Keratinocyte (primary cell): Measurements from ENCODE around the gene UBAC2. TPM values are rescaled to one million over a fixed set of nuclear protein-coding genes. Genes with fewer than 3 reads are reported as not detected.

Source experiments
- DNase-seq: peaks from one replicate; pipeline ENCODE4 v3.0.0-alpha.2; 2011; ENCODE audit warnings: low read depth, missing footprints, low spot score
- FAIRE-seq: peaks from 2 replicates; lab custom pipeline; 2011; peaks lifted over from hg19 to GRCh38; lab: Jason Lieb, UNC
- H2AFZ ChIP-seq: 2 replicates; pipeline ENCODE4 v1.6.0; 2012; ENCODE audit warnings: low read length, control low read depth, inconsistent platforms; ENCODE audit not compliant: control insufficient read depth
- H3K27ac ChIP-seq: 2 replicates; pipeline ENCODE4 v1.5.1; 2011; ENCODE audit warnings: low read length; ENCODE audit not compliant: control insufficient read depth, insufficient read depth
- H3K27me3 ChIP-seq: 3 replicates; pipeline ENCODE4 v1.6.0; 2011; ENCODE audit warnings: low read length; ENCODE audit not compliant: control insufficient read depth, insufficient read depth; ENCODE audit errors: extremely low read depth
- H3K36me3 ChIP-seq, 2 experiments: 2 replicates in 1 of 2; 3 replicates in 1 of 2; pipeline ENCODE4 v1.5.1; 2011; ENCODE audit warnings: low read length in 2 of 2, mild to moderate bottlenecking in 1 of 2; ENCODE audit not compliant: control insufficient read depth in 2 of 2, insufficient read depth in 2 of 2; ENCODE audit errors: extremely low read depth in 1 of 2
- H3K4me1 ChIP-seq: 3 replicates; pipeline ENCODE4 v1.5.1; 2011; ENCODE audit warnings: low read length; ENCODE audit not compliant: control insufficient read depth, insufficient read depth; ENCODE audit errors: extremely low read depth
- H3K4me2 ChIP-seq: 3 replicates; pipeline ENCODE4 v1.6.0; 2011; ENCODE audit warnings: low read depth, low read length; ENCODE audit not compliant: control insufficient read depth, insufficient read depth; ENCODE audit errors: extremely low read depth
- H3K4me3 ChIP-seq, 3 experiments: fragments of 200-600 bp in 1 of 3; sonication (generic) in 1 of 3; 2 replicates in 2 of 3; 3 replicates in 1 of 3; pipeline ENCODE4 v1.5.1; 2011 to 2016; ENCODE audit warnings: low read length in 3 of 3, mild to moderate bottlenecking in 3 of 3, control low read depth in 2 of 3, inconsistent platforms in 1 of 3, low read depth in 1 of 3, mixed read lengths in 1 of 3, mixed run types in 1 of 3, moderate library complexity in 1 of 3; ENCODE audit not compliant: control insufficient read depth in 2 of 3, insufficient read depth in 2 of 3; ENCODE audit errors: extremely low read depth in 1 of 3
- H3K79me2 ChIP-seq: 2 replicates; pipeline ENCODE4 v1.6.0; 2012; ENCODE audit warnings: low read length; ENCODE audit not compliant: control insufficient read depth, insufficient read depth
- H3K9ac ChIP-seq: 3 replicates; pipeline ENCODE4 v1.6.0; 2011; ENCODE audit warnings: low read length; ENCODE audit not compliant: control insufficient read depth, insufficient read depth; ENCODE audit errors: extremely low read depth
- H3K9me1 ChIP-seq: 3 replicates; pipeline ENCODE4 v1.6.0; 2011; ENCODE audit warnings: low read length; ENCODE audit not compliant: control insufficient read depth, insufficient read depth; ENCODE audit errors: extremely low read depth
- H3K9me3 ChIP-seq: 2 replicates; pipeline ENCODE4 v1.5.1; 2012; ENCODE audit warnings: low read depth, low read length; ENCODE audit not compliant: control insufficient read depth
- H4K20me1 ChIP-seq: 3 replicates; pipeline ENCODE4 v1.6.0; 2011; ENCODE audit warnings: low read length; ENCODE audit not compliant: control insufficient read depth, insufficient read depth; ENCODE audit errors: extremely low read depth
- EZH2 ChIP-seq: IDR thresholded peaks from one replicate; pipeline ENCODE4 v1.6.1; 2012; ENCODE audit warnings: inconsistent platforms, mild to moderate bottlenecking, low read length, moderate library complexity
- dilution Hi-C: fragments of 300-500 bp; cut with MboI; formaldehyde crosslinking; loops from one replicate; pipeline ENCODE4 v1.7.0; 2020; ENCODE audit warnings: low sequenced_read_pairs; ENCODE audit not compliant: extremely low pct_ligation_motif_present
- polyA plus RNA-seq, 5 experiments: library from polyadenylated mRNA; depleted of rRNA in 3 of 5; stranded (reverse) in 3 of 5; stranded (forward) in 1 of 5; unstranded in 1 of 5; fragments of >200 nt; gene quantifications; 1 replicate in 1 of 5; 2 replicates in 3 of 5; 3 replicates in 1 of 5; pipeline versions ENCODE4 v1.2.1 to v1.2.3, GENCODE V29; 2011 to 2012; ENCODE audit warnings: missing spikeins in 2 of 5, low read depth in 1 of 5, low replicate concordance in 1 of 5
- TF ChIP-seq, protein P1 (sequence below), 3 experiments: IDR thresholded peaks in 1 of 3; conservative IDR thresholded peaks in 1 of 3; optimal IDR thresholded peaks in 1 of 3; 2 replicates in 2 of 3; 3 replicates in 1 of 3; pipeline versions ENCODE3 to v1.5.1; 2011; ENCODE audit warnings: low read length in 3 of 3, mild to moderate bottlenecking in 3 of 3, moderate library complexity in 2 of 3, control low read depth in 1 of 3, inconsistent platforms in 1 of 3; ENCODE audit not compliant: insufficient read depth in 2 of 3; ENCODE audit errors: extremely low read depth in 1 of 3

UBAC2 gene
- polyA plus RNA-seq, 1 donor (not counting 4 experiments of a cell fraction or from before 2014, with no cell fraction given) = 104 TPM

DNA sequence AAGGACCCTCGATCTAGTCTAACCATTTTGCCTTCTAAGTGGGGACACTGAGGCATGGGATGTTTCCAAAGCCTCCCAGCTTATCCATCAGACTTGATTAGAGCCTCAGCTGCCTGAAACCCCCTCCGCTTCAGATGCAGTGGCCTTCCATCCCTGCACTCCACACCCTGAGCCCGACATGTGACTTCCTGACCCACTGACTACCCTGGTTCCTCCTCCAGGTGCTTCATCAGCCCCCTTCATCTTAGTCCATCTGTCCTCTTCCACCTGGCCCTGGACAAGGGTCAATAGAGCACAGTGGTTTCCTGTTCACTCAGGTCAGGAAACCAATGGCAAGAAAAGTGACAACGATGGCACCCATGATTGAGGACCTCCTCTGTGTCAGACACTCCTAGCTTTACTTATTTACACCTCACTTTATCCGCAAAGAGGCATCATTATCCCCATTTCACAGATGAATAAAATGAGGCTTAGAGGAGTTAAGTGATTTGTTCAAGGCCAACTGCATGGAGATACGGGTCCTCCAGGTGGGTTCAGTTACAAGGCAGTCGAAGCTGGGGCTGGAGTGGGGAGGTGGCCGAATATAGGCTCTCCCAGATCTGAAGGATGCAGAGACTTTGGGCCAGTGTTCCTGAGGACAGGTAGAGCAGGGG is 219.1 kb downstream of the UBAC2 start:
- H3K27ac ChIP-seq = no peak overlapping the region
- H3K4me2 ChIP-seq = no peak overlapping the region
- H3K9me1 ChIP-seq = no peaks in the 10 kb centered on the region
- no peaks in the 10 kb centered on the region for H3K36me3 ChIP-seq
- H3K79me2 ChIP-seq = no peaks in the 10 kb centered on the region
- dilution Hi-C loops = no loop called here
- DNase-seq (no peak), FAIRE-seq (no peak)
- H3K4me1 ChIP-seq = no peaks in the 10 kb centered on the region
- no peaks in the 10 kb centered on the region for H4K20me1 ChIP-seq
- no peak overlapping the region for H2AFZ ChIP-seq
- H3K9me3 ChIP-seq = no peaks in the 10 kb centered on the region
- H3K4me3 ChIP-seq = no peak overlapping the region
- no peak overlapping the region for H3K9ac ChIP-seq
- H3K27me3 ChIP-seq = peaks cover 23% of the 10 kb centered on the region
- no peak for TF ChIP-seq EZH2
- TF ChIP-seq, protein P1, sequence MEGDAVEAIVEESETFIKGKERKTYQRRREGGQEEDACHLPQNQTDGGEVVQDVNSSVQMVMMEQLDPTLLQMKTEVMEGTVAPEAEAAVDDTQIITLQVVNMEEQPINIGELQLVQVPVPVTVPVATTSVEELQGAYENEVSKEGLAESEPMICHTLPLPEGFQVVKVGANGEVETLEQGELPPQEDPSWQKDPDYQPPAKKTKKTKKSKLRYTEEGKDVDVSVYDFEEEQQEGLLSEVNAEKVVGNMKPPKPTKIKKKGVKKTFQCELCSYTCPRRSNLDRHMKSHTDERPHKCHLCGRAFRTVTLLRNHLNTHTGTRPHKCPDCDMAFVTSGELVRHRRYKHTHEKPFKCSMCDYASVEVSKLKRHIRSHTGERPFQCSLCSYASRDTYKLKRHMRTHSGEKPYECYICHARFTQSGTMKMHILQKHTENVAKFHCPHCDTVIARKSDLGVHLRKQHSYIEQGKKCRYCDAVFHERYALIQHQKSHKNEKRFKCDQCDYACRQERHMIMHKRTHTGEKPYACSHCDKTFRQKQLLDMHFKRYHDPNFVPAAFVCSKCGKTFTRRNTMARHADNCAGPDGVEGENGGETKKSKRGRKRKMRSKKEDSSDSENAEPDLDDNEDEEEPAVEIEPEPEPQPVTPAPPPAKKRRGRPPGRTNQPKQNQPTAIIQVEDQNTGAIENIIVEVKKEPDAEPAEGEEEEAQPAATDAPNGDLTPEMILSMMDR (optimal IDR thresholded peaks at IDR 0.05 in 1 of 3, IDR thresholded peaks at IDR 0.05 in 1 of 3, conservative IDR thresholded peaks at IDR 0.05 in 1 of 3; ENCODE audit: extremely low read depth in 1 of 3, insufficient read depth in 2 of 3, low read length in 3 of 3) = no peak

DNA sequence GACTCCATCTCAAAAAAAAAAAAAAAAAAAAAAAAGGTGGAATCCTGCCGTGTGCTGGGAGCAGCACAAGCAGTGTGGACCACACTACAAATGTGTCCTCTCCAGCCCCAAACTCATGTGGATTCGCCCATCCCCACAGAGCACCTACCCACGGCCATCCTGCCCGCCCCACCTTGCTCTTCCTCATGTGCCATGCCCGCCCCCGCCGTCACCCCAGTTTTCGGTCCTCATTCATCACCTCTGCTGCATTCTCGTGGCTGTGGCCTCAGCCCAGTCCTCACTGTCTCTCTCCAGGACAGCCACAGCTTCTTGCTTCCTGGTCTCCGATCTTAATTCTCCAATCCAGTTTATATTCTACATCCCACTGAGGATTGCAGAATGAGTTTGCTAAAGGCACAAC is 220.6 kb downstream of the UBAC2 start:
- TF ChIP-seq, protein P1 (optimal IDR thresholded peaks at IDR 0.05 in 1 of 3, IDR thresholded peaks at IDR 0.05 in 1 of 3, conservative IDR thresholded peaks at IDR 0.05 in 1 of 3; ENCODE audit: extremely low read depth in 1 of 3, insufficient read depth in 2 of 3, low read length in 3 of 3) = no peak
- no peak for TF ChIP-seq EZH2
- dilution Hi-C loops = no loop called here

More for the DNA sequence above, 220.6 kb downstream of the UBAC2 start:
- DNase-seq (no peak), FAIRE-seq (no peak)
- H4K20me1 ChIP-seq = no peaks in the 10 kb centered on the region
- no peaks in the 10 kb centered on the region for H3K36me3 ChIP-seq
- H3K4me2 ChIP-seq = no peak overlapping the region
- no peaks in the 10 kb centered on the region for H3K9me3 ChIP-seq
- H3K4me1 ChIP-seq = no peaks in the 10 kb centered on the region
- no peak overlapping the region for H3K4me3 ChIP-seq
- peaks cover 24% of the 10 kb centered on the region for H3K27me3 ChIP-seq
- H3K9ac ChIP-seq = no peak overlapping the region
- no peaks in the 10 kb centered on the region for H3K79me2 ChIP-seq
- H3K27ac ChIP-seq = no peak overlapping the region
- H2AFZ ChIP-seq = no peak overlapping the region
- H3K9me1 ChIP-seq = no peaks in the 10 kb centered on the region
